Tibial artery (tissue), 4 donors: ENCODE results near the gene ARHGEF39.
A peak's percentile ranks its signal among the peaks of the same experiment; 100 is the strongest.

Experiments
- DNase-seq, 2 donors: peaks; one replicate each; pipeline ENCODE4 v3.0.0-alpha.2; 2019
- H3K27ac ChIP-seq, 2 donors: fragments of 200-600 bp; sonication (generic) in 1 of 2; 1 replicate in 1 of 2; 2 replicates in 1 of 2; pipeline ENCODE4 v1.5.1; 2018 to 2019; ENCODE audit warnings: mild to moderate bottlenecking in 1 of 2
- H3K27me3 ChIP-seq, 2 donors: fragments of 200-600 bp; sonication (generic) in 1 of 2; one replicate each; pipeline versions ENCODE4 v1.5.1 to v1.6.0; 2016 to 2019
- H3K36me3 ChIP-seq, 3 donors: fragments of 200-600 bp; sonication (generic) in 2 of 3; one replicate each; pipeline ENCODE4 v1.5.1; 2016 to 2019; ENCODE audit warnings: mild to moderate bottlenecking in 2 of 3
- H3K4me1 ChIP-seq, 4 donors: fragments of 200-600 bp; sonication (generic) in 2 of 4; 1 replicate in 3 of 4; 2 replicates in 1 of 4; pipeline ENCODE4 v1.5.1; 2016 to 2019
- H3K4me3 ChIP-seq, 2 donors: fragments of 200-600 bp; sonication (generic) in 1 of 2; 1 replicate in 1 of 2; 2 replicates in 1 of 2; pipeline ENCODE4 v1.5.1; 2018 to 2019; ENCODE audit warnings: mild to moderate bottlenecking in 2 of 2
- H3K9me3 ChIP-seq, 3 donors: fragments of 200-600 bp; sonication (generic) in 1 of 3; one replicate each; pipeline ENCODE4 v1.5.1; 2016 to 2019
- CTCF ChIP-seq, 2 experiments: fragments of 200-600 bp in 1 of 2; fragments of 450-650 bp in 1 of 2; IDR thresholded peaks; one replicate each; pipeline ENCODE4 v1.5.1; 2017 to 2019; ENCODE audit warnings: antibody characterized with exemption in 2 of 2, mild to moderate bottlenecking in 1 of 2, moderate library complexity in 1 of 2
- intact Hi-C: fragments of 100-400 bp; cut with DNase I; formaldehyde crosslinking; loops from one replicate; pipeline ENCODE4 v1.15.0; 2023; ENCODE audit warnings: low total_unique reads

Gene ARHGEF39

DNA sequence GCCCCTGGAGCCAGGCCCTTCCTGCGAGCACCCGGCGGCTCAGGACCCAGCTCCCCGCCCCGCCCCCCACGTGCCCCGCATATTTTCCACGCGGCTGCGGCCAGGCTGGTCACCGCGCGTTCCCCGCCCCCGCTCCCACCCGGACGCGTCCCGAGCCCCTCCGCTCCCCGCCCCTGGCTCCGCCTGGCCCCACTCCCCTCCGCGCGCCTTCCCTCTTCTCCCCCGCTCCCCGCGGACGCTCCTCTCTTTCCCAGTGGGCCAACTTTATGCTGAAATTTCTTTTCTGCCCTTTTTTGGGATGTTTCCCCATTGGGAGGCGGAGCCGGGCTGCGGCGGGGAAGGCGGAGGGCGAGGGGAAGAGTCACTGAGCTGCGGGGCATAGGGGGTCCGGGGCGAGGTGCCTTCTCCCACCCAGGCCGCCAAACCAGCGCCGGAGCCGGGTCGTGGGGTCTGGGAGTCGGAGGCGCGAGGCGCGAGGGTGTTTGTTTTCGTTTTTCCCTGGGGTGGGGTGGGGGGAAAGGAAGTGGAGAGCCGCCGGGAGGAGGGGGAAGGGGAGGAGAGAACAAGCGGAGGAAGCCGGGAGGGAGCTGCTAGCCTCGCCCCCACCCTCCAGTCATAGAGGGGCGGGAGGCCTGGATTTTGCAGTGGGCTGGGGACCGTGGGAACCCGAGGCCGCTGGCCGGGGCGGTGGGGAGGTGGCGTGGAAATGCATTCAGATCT, 25.8 kb upstream of the ARHGEF39 start:
- no peak for TF ChIP-seq CTCF (IDR thresholded peaks at IDR 0.05)
- Histone ChIP-seq H3K9me3 (no peaks in the 10 kb centered on the region), H3K4me3 (peak overlapping the region; percentile 93 to 94), H3K27me3 (no peaks in the 10 kb centered on the region), H3K27ac (peak overlapping the region; percentile 96 to 97), H3K36me3 (peaks cover 30 to 38% (median 36%) of the 10 kb centered on the region in 3 donors), H3K4me1 (peaks cover 0 to 52% (median 16%) of the 10 kb centered on the region in 4 donors)
- intact Hi-C loops = loop anchor here (5.0 kb wide), 1 partner anchor 37 kb away; no protein-coding TSS in a partner anchor
- peak; percentile 80 to 96 for DNase-seq

- Histone ChIP-seq H3K4me3 (peak overlapping the region; percentile 93 to 94), H3K27ac (peak overlapping the region; percentile 96 to 97), H3K9me3 (no peaks in the 10 kb centered on the region), H3K27me3 (no peaks in the 10 kb centered on the region), H3K4me1 (peaks cover 0 to 52% (median 16%) of the 10 kb centered on the region in 4 donors), H3K36me3 (peaks cover 35 to 42% (median 41%) of the 10 kb centered on the region in 3 donors)
- intact Hi-C loops = loop anchor here (5.0 kb wide), 1 partner anchor 37 kb away; no protein-coding TSS in a partner anchor
- no peak for TF ChIP-seq CTCF (IDR thresholded peaks at IDR 0.05)
- DNase-seq = no peak
Measured at GRCh38 chr9:35690294-35690613, 25.3 kb upstream of the ARHGEF39 start.

GRCh38 chr9:35689542-35690293, 24.7 kb upstream of the ARHGEF39 start, which contains the start of gene TPM2:
TPM2 (minus strand) TSS chr9:35689925; CDS start chr9:35689817, 108 bp downstream.
- peak; percentile 80 to 96 for DNase-seq
- no peaks in the 10 kb centered on the region for H3K27me3 ChIP-seq
- H3K9me3 ChIP-seq = no peaks in the 10 kb centered on the region
- no peak for TF ChIP-seq CTCF (IDR thresholded peaks at IDR 0.05)
- peak within 1 kb of the TSS; percentile 96 to 97 for H3K27ac ChIP-seq
- peaks cover 41 to 47% (median 46%) of the 10 kb centered on the region in 3 donors for H3K36me3 ChIP-seq
- intact Hi-C loops = loop anchor here (5.0 kb wide), 1 partner anchor 38 kb away; no protein-coding TSS in a partner anchor
- H3K4me1 ChIP-seq = peaks cover 0 to 52% (median 18%) of the 10 kb centered on the region in 4 donors
- peak within 1 kb of the TSS; percentile 93 to 94 for H3K4me3 ChIP-seq

DNA sequence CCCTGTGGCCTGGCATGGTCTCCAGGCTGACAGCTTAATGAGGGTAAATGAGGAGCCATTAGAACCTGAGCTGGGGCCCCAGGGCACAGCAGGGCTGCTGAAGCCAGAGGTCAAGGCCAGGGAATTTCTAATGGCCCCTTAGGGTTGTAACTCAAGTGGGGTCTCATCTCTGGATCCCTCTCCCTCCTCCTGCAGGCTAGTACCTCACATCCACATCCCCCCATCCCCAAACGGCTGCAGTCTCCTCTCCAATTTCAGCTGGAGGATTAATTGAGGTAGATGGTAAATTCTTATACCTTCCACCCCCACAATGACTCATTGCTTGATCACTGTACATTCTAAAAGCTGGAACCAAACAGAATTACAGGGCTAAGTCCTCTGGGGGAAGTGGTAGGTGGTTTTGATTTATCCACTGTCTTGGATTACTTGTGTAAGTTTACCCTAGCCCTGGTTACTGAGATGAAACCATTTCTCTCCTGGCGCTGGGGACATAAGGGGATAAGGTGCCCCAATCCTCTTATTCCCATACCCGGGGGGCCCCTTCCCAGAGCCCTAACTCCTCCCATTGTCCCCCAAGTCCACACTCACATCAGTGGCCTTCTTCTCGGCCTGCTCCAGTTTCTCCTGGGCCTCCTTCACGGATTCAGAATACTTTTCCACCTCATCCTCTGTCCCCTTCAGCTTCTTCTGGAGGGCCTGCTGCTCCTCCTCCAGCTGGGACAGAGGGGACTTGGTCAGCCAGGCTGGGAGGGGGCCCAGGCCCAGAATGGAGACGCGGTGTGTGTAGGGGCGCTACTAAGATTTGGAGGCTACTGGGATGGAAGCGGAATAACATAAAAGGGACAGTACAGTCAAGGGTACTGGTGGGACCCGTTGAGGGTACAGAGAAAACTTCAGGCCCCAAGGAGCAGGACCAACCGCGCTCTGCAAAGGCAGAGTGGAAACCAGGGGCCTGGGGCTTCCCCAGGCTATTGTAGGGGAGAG, 23.9 kb upstream of the ARHGEF39 start:
- Histone ChIP-seq H3K27ac (peak overlapping the region; percentile 96 to 97), H3K4me1 (peaks cover 0 to 52% (median 18%) of the 10 kb centered on the region in 4 donors)
- no peak for TF ChIP-seq CTCF (IDR thresholded peaks at IDR 0.05)

More for the DNA sequence above, 23.9 kb upstream of the ARHGEF39 start:
- intact Hi-C loops = no loop called here
- DNase-seq = no peak
- Histone ChIP-seq H3K4me3 (peak overlapping the region; percentile 93 to 94), H3K36me3 (peaks cover 49 to 56% (median 55%) of the 10 kb centered on the region in 3 donors), H3K27me3 (no peaks in the 10 kb centered on the region), H3K9me3 (no peaks in the 10 kb centered on the region)
